Measurements from ENCODE around the gene MDH2. TPM values are rescaled to one million over a fixed set of nuclear protein-coding genes. Genes with fewer than 3 reads are reported as not detected.
"Not testable (repeated sequence)": the region's sequence is repeated elsewhere in the genome, so short reads cannot be mapped to it uniquely, and the experiment has no call there.

Gene MDH2
- total RNA-seq, result 28.2 TPM

DNA sequence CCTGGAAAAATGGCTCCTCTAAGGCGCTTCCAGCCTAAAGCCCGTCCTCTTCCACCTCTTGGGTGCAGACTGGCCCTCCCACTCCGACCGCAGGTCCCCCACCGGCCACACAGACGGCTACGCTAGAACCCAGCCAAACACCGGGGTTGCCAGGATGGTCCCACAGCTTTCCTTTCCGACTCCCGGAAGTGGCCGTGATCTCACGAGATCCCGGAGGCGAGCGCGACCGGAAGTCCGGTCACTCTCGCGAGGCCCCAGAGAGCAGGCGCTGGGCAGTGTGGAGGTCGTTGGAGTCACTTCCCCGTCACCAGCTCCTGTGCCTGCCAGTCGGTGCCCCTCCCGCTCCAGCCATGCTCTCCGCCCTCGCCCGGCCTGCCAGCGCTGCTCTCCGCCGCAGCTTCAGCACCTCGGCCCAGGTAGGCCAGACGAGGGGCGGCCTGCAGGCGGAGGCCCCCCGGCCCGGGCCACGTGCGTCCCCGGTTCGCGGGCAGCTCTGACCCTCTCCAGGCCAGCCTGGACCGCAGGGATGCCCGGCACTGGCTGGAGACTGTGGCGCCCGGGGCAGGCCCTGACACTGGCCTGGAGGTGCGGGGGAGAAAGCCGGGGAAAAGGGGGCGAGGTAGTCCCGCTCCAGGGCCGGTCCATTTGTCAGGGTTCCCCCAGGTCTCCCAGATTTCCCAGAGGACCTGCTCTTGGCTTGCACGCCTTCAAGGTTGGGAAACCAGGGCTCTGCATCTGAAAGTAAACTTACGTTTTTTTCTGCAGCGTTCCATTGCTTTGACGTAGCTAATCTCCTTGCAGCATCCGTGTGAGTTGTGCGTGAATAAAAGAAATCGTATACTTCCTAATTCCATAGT, at the start of gene MDH2, which contains the start of gene STYXL1:
Gene MDH2, plus strand, starts transcription at position 296 of the 857 bp plus-strand sequence. Its CDS starts 55 bp downstream, at position 351.
Gene STYXL1, minus strand, starts transcription at position 190 of the 857 bp plus-strand sequence. CDS start 17,477 bp downstream, outside the sequence.
- no peaks in the 10 kb centered on the region for H3K27me3 ChIP-seq (ENCODE audit: insufficient read depth, low read length)
- H3K4me3 ChIP-seq (ENCODE audit: low read length), result peak within 1 kb of the TSS; percentile 99
- no peaks in the 10 kb centered on the region for H3K9me3 ChIP-seq (ENCODE audit: low read depth, low read length)
- peaks cover 42% of the 10 kb centered on the region for H3K4me1 ChIP-seq (ENCODE audit: insufficient read depth, low read length)

- no peaks in the 10 kb centered on the region for H3K27me3 ChIP-seq (ENCODE audit: insufficient read depth, low read length)
- peaks cover 16% of the 10 kb centered on the region for H3K4me1 ChIP-seq (ENCODE audit: insufficient read depth, low read length)
- H3K4me3 ChIP-seq (ENCODE audit: low read length), result no peak overlapping the region
- no peaks in the 10 kb centered on the region for H3K9me3 ChIP-seq (ENCODE audit: low read depth, low read length)
These were observed 47.3 kb upstream of the MDH2 start for GRCh38 chr7:76000566-76000965.

DNA sequence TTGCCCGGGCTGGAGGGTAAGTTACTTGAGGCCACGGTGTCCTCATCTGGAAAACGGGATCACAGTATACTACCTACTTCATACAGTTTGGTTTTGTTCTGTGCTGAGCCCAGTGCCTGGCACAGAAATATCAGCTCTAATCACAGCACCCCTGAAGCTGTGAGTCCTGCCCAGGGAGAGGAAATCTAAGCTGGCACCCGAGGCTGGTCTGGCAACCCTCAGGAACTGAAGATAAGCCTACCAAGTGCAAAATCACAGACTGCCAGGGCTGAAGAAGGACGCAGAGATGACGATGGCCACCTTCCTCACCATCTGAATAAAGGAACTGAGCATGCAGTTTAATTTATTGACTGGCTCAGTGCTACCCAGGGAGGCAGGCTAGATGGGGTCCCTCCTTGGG, 45.8 kb upstream of the MDH2 start:
- H3K4me3 ChIP-seq (ENCODE audit: low read length), result no peak overlapping the region
- H3K27me3 ChIP-seq (ENCODE audit: insufficient read depth, low read length), result no peaks in the 10 kb centered on the region
- no peaks in the 10 kb centered on the region for H3K9me3 ChIP-seq (ENCODE audit: low read depth, low read length)
- H3K4me1 ChIP-seq (ENCODE audit: insufficient read depth, low read length), result peaks cover under 1% of the 10 kb centered on the region

- Histone ChIP-seq H3K27me3 (ENCODE audit: insufficient read depth, low read length) (no peaks in the 10 kb centered on the region), H3K9me3 (ENCODE audit: low read depth, low read length) (no peaks in the 10 kb centered on the region), H3K4me1 (ENCODE audit: insufficient read depth, low read length) (no peaks in the 10 kb centered on the region), H3K4me3 (ENCODE audit: low read length) (no peak overlapping the region)
These were observed 45.1 kb upstream of the MDH2 start for GRCh38 chr7:76002822-76003221.

DNA sequence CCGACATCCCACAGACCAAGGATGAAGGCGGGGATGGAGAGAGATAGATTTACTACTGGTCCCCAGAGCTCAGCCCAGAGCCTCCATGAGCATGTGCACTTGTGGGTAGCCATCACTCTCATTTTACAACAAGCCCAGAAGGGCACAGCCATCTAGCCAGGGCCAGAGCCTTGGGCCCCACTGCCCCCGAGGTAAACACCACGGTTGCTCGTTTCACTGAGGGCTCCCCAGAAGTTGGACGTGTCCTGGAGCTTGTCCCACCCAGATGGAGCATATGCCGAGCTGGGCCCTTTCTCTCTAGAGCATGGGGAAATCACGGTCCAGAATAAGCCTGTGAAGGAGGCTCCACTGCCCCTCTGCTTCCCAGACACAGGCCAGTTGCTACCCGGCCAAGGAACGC, 44.6 kb upstream of the MDH2 start:
- Histone ChIP-seq H3K4me1 (ENCODE audit: insufficient read depth, low read length) (peaks cover 3% of the 10 kb centered on the region), H3K4me3 (ENCODE audit: low read length) (no peak overlapping the region), H3K27me3 (ENCODE audit: insufficient read depth, low read length) (no peaks in the 10 kb centered on the region), H3K9me3 (ENCODE audit: low read depth, low read length) (no peaks in the 10 kb centered on the region)

GRCh38 chr7:76005004-76005403, 42.9 kb upstream of the MDH2 start:
- H3K9me3 ChIP-seq (ENCODE audit: low read depth, low read length); H3K4me3 ChIP-seq (ENCODE audit: low read length): not testable (repeated sequence)

GRCh38 chr7:76008156-76008687, 39.7 kb upstream of the MDH2 start:
- H3K4me3 ChIP-seq (ENCODE audit: low read length), result no peak overlapping the region
- no peaks in the 10 kb centered on the region for H3K9me3 ChIP-seq (ENCODE audit: low read depth, low read length)
- peaks cover 26% of the 10 kb centered on the region for H3K4me1 ChIP-seq (ENCODE audit: insufficient read depth, low read length)
- H3K27me3 ChIP-seq (ENCODE audit: insufficient read depth, low read length), result no peaks in the 10 kb centered on the region

More at GRCh38 chr7:76005004-76005403, 42.9 kb upstream of the MDH2 start:
- H3K4me1 ChIP-seq (ENCODE audit: insufficient read depth, low read length), result peaks cover 20% of the 10 kb centered on the region
- H3K27me3 ChIP-seq (ENCODE audit: insufficient read depth, low read length), result not testable (repeated sequence)

DNA sequence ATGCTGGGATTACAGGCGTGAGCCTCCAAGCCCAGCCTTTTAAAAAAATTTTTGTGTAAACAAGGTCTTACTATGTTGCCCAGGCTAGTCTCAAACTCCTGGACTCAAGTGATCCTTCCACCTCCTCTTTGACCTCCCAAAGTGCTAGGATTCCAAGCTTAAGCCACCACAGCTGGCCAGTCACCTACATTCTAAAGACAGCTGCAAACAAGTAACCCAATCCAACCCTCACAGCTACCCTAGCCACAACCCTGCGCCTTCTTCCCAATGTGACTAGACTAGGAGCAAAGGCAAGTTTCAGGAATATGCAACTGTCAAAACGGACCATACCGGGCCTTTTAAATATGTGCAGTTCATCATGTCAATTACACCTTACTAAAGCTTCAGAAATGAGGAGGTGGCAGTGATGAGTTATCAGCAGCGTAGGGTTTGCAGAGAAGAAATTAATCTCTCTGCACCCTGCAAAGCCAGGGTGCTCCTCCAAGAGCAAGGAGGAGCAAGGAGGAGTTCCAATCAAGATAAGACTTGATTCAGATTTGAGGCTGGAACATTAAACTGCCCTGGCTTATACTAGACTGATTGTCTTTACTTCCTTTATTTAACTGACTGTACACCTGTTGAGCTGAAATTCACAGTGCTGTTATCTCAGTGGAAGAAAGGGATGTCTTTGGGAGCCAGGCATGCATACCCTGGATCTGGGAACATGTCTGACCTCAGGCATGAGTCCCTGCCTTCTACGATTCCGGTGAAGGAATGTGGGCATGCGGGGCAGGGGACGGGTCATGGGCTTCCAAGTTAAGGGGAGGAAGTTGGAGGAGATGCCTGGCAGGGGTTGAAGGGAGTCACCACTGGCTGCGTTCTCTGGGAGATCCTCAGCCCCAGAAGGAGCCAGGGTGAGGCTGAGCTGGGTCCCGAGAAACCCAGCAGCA, 38.0 kb upstream of the MDH2 start:
- peaks cover 26% of the 10 kb centered on the region for H3K4me1 ChIP-seq (ENCODE audit: insufficient read depth, low read length)
- no peaks in the 10 kb centered on the region for H3K9me3 ChIP-seq (ENCODE audit: low read depth, low read length)
- H3K4me3 ChIP-seq (ENCODE audit: low read length), result no peak overlapping the region

DNA sequence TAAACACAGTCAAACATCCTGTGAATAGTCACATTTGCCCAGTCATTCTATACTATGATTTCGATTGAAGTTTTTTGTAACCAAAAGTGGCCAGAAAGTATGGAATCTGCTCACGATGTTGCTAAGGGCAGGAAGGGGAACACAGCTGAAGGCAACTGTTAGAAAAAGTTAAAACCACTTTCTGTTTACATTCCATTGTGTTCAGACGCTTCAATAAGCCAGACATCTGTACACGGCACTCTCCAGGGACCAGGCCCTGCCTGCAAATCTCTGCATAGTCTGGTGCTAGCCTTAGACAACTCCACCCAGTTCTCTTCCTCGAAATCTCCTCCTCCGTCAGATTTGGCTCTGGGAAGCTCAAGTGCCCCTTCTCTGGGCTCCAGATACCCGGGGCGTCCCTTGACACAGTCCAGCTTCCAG, 36.5 kb upstream of the MDH2 start:
- no peaks in the 10 kb centered on the region for H3K27me3 ChIP-seq (ENCODE audit: insufficient read depth, low read length)
- H3K4me3 ChIP-seq (ENCODE audit: low read length), result no peak overlapping the region
- H3K9me3 ChIP-seq (ENCODE audit: low read depth, low read length), result no peaks in the 10 kb centered on the region
- H3K4me1 ChIP-seq (ENCODE audit: insufficient read depth, low read length), result peaks cover 26% of the 10 kb centered on the region

More for the DNA sequence above, 38.0 kb upstream of the MDH2 start:
- H3K27me3 ChIP-seq (ENCODE audit: insufficient read depth, low read length), result no peaks in the 10 kb centered on the region

DNA sequence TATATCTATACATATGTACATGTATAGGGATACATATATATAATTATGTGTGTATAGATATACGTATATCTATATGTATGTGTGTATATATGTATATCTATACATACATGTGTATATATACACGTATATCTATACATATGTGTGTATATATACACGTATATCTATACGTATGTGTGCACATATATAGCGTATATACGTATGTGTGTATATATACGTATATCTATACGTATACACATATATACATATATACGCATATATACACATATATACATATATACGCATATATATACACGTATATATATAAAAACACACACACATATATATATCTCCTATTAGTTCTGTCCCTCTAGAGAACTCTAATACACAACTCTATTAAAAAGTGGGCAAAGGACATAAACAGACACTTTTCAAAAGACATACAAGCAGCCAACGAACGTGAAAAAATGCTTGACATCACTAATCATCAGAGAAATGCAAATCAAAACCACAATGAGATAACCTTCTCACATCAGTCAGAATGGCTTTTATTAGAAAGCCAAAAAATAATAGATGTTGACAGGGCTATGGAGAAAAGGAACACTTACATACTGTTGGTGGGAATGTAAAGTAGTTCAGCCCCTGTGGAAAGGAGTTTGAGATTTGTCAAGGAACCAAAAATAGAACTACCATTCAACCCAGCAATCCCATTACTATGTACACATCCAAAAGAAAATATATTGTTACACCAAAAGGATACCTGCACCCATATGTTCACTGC, 31.5 kb upstream of the MDH2 start:
- no peaks in the 10 kb centered on the region for H3K9me3 ChIP-seq (ENCODE audit: low read depth, low read length)
- no peaks in the 10 kb centered on the region for H3K27me3 ChIP-seq (ENCODE audit: insufficient read depth, low read length)
- no peak overlapping the region for H3K4me3 ChIP-seq (ENCODE audit: low read length)
- H3K4me1 ChIP-seq (ENCODE audit: insufficient read depth, low read length), result peaks cover 11% of the 10 kb centered on the region

DNA sequence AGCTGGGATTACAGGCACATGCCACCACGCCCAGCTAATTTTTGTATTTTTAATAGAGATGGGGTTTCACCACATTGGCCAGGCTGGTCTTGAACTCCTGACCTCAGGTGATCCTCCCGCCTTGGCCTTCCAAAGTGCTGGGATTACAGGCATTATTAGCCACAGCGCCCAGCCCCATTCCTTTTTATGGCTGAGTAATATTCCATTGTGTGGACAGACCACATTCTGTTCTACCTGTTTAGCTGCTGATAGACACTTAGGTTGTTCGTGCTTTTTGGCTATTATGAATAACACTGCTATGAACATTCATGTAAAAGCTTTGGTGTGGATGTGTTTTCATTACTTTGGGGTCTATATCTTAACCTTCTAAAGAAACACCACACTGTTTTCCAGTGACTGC, 29.4 kb upstream of the MDH2 start:
- not testable (repeated sequence) for H3K4me3 ChIP-seq (ENCODE audit: low read length); H3K9me3 ChIP-seq (ENCODE audit: low read depth, low read length); H3K27me3 ChIP-seq (ENCODE audit: insufficient read depth, low read length)
- H3K4me1 ChIP-seq (ENCODE audit: insufficient read depth, low read length), result peaks cover 28% of the 10 kb centered on the region

DNA sequence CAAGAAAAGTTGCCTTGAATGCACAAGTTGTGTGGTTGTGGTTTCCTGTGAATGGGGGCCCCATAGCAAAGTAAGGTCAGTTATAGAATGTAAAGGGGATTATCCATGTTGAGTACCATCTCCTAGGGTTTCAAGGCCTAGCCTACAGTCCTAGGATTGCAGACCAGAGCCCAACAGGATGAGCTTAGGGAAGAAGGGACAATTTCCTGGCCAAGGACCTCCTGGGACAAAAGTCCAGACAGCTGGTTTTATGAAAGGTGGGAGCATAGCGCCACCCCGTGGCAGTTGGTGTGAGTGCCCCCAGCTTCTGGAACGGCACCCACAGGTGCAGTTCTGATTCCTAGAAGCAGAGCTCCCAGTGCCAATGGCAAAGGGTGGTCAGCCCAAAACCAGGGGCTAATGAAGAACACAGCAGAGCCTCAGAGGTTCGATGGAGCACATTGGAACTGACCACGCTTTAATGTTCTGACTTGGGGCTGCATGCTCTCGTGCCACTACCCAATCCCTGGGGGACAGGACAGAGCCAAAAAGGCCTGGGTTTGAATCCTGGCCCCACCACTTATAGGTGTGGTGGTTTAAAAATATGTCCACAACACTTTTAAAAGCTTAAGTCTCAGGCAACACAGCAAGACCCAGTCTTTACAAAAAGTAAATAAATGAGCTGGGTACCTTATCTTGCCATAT, 27.7 kb upstream of the MDH2 start:
- H3K4me1 ChIP-seq (ENCODE audit: insufficient read depth, low read length), result peaks cover 30% of the 10 kb centered on the region
- no peaks in the 10 kb centered on the region for H3K9me3 ChIP-seq (ENCODE audit: low read depth, low read length)
- no peaks in the 10 kb centered on the region for H3K27me3 ChIP-seq (ENCODE audit: insufficient read depth, low read length)
- H3K4me3 ChIP-seq (ENCODE audit: low read length), result no peak overlapping the region

DNA sequence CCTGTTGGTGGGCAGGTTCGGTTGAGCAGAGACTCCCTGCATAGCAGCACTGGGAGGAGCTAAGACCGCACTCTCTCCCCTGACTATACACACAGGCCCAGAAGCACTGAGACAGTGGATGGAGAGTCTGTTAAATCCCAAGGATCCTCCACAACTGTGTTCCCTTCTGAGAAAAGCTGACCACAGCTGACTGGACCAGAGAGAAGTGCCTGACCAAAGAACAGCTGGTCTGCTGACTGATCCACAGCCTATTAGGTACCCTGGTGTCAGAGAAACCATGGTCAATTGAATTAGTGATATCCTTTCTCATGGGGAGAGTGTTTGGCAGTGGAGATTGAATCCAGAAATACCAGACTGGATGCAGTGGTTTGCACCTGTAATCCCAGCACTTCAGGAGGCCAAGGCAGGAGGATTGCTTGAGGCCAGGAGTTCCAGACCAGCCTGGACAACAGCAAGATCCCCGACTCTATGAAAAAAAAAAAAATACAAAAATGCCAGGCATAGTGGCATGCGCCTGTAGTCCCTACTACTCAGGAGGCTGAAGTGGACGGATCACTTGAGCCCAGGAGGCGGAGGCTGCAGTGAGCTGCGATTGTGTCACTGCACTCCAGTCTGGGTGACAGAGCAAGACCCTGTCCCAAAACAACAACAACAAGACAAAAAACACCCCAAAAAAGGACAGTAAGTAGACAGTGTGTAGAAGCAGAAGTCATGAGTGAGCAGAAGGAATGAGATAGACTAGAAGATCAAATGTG, 25.7 kb upstream of the MDH2 start:
- Histone ChIP-seq H3K27me3 (ENCODE audit: insufficient read depth, low read length) (no peaks in the 10 kb centered on the region), H3K4me3 (ENCODE audit: low read length) (no peak overlapping the region), H3K4me1 (ENCODE audit: insufficient read depth, low read length) (peaks cover 30% of the 10 kb centered on the region), H3K9me3 (ENCODE audit: low read depth, low read length) (no peaks in the 10 kb centered on the region)

Data from mononuclear cell (primary cell).